NCI-H146 treated with DMSO at 0.1 percent for 48 hours (cell line): ENCODE data around the gene PPP1R37.
"Not testable (repeated sequence)": the region's sequence is repeated elsewhere in the genome, so short reads cannot be mapped to it uniquely, and the experiment has no call there.

Experiments used
- DNase-seq: peaks from one replicate; lab custom pipeline; 2025; ENCODE audit not compliant: unreplicated experiment; lab: John Stamatoyannopoulos, UW

Gene PPP1R37

DNA sequence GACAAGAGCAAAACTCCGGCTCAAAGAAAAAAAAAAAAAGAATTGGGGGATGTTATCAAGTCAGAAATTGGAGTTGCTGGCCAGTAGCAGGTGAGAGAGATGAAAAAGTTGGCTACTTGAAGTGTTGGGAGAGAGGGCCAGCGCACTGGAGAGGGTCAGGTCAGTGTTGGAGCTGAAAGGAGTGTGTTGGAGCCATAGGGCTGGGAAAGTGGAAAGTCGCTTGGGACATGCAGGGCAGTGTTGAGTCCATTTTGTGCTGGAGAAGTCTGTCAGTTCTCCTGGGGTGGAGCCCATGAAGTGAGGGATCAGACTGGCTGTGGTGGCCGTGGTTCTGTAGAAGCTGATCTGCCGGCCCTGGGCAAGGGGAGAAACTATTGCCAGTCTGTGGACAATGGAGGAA, 1.7 kb downstream of the PPP1R37 start:
- DNase-seq = no peak

DNA sequence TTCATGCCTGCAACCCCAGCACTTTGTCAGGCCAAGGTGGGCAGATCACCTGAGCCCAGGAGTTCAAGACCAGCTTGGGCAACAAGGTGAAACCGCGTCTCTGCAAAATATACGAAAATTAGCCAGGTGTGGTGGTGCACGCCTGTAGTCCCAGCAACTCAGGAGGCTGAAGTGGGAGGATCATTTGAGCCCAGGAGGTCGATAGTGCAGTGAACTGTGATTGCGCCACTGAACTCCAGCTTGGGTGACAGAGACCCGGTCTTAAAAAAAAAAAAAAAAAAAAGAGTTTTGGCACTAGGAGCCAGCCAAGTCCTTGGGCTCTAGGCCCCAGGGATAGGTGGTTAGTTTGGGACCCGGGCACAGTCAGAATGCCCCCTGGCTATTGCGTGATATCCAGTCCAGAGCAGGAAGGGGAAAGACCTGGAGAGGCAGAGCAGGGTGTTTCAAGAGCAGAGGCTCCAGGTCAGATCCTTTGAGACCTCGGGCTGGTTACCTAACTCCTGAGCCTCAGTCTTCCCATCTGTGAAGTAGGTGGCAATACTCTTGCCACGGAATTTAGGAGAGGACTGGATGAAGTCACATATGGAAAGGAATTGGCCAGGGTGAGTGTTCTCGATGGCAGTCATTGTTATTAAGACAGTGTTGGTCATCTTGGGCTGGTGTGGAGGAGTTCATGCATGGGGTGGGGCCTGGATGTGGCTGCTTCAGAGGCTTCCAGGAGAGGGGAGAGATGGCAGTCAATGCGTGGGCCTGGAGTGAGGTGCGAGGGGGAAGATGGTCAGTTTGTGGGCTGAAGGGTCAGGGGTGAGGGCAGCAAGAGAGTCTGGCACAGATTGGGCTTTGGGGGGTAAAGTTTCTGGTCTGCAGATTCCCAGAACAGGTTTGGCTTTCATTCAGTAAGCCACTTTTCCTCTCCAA, 2.8 kb downstream of the PPP1R37 start:
- no peak for DNase-seq

DNA sequence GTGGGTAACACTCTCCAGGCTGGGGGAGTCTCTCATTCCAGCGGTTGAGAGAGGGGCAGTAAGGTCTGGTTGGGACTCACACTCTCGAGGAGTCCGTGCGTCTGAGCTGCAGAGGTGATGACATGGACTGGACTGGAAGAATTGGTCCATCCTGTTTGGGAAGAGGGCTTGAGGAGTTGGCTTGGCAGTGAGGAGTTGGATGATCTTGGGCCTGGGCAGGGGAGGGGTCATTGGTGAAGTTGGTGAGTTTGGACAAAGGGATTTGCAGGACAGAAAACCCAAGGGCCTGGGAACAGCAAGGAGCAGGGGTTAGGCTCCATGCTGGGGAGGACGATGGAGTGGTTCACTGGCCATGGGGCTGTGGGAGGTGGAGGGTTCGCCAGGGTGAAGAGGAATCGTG, 3.7 kb downstream of the PPP1R37 start:
- no peak for DNase-seq

DNA sequence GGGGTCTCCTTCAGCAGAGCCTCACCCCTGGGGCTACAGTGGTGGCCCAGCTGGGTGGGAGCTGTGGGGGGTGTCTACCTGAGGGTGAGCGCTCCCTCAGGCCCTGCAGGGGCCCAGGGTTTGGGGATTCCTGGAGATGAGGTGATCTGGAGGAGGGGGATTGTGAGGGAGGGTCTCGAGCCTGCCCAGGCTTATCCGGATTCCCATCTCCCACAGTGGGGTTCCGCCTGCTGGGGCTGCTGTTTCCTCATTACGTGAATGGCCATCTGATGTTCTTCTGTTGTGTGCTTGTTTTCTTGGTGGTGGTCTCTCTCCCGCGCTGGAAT, 4.4 kb downstream of the PPP1R37 start:
- DNase-seq = no peak

DNA sequence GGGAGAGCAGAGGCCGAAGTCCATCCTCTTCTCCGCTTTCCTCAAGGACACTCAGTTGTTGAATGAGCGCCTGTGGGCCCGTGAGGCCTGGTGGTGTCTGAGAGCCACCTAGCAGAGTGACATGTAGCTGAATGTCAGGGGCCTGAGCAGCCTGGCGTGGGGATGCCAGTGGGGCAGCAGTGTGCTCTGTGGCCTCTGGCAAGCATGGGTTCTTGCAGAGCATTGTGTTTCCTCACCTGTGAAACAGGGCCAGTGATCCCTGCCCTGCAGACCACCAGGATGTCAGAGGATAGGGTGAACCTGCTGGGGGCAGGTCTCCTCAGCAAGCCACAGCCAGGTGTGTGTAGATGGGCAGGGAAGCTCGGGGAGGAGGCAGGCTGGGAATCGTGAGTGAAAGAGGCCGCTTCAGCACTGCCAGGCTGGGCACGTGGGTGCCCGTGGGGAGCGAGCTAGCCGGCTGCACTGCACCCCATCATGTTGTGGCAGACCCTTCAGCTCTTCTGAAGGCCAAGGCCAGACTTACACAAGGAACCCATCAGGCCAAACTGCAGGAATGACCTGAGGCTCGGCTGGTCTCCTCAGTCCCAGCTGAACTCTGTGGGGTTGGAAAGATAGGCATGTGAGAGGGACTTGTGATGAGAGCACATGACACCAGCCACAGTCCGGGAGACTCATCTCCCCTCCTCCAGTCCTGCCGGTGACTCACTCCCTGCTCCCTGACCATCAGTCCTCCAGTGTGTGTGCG, 5.0 kb downstream of the PPP1R37 start:
- no peak for DNase-seq

DNA sequence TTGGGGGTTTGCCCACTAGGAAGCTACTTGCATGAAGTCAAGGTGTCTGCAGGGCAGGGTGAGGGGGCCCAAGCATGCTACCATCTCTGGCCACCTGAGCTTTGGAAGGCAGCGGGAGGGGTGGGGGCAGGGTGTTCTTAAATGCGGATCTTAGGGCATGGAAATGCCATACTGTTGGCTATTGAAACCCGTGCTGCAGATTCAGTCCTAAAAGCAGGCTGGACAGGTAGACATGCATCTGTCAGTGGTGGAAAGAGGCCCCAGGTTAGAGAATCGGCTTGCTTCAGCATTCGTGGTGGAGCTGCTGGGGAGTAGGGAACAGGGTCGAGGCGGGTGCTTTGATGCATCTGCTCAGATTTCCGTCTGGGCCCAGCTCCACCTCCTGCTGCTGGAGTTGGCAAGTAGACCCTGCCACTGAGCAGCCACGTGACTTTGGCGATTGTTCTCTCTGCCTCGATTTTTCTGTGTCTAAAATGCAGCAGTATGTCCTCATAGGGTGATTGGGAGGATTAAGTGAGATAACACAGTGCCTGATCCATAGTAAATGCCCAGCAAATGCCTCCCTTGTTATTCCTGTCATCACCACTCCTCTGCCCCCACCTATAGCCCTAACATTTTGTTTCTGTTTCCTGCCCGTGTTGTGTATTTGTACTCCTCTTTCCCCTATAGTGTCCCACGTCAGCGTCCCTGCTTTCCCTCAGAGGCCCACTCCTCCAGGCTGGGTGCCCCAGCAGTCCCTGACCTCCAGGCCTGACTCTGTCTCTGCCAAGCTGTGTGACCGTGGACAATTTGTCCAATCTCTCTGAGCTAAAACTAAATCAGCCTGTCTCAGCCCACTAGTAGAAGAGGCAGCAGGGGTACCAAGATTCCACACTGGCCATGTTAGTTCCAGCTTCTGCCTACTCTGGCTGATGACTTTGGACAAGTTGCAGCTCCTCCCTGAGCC, 5.8 kb downstream of the PPP1R37 start:
- DNase-seq = no peak

DNA sequence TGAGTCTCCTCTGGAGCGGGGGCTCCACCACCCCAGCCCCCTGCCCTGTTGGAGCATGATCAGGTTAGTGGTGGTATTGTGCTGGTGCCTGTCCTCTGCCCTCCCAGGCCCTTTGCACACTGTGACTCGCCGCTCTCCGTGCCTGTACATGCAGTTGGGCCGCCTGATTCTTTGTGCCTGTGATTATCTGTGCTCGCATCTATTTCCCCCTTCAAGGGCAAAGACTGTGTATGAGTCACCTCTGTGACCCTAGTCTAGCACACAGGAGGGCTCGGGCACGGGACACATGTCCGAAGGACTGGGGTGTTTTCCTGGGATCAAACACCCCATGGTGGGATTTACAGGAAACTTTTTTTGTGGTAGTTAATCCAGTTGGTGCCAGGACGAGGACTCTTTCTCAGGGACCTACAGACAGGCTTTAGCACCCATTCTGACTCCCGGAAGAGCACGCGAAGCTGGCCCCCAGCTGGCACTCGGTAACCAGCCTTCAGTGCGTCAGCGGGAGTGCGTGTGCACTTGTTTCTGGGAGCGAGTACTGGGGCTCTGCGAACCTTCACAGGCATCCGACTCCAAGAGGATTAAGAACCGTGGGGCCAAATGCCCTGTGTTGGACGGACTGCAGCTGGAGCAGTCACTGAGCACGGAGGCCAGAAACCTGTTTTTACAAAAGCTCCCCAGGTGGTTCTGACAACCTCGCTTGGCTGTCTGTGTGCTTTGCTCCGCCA, 6.7 kb downstream of the PPP1R37 start:
- DNase-seq = no peak

DNA sequence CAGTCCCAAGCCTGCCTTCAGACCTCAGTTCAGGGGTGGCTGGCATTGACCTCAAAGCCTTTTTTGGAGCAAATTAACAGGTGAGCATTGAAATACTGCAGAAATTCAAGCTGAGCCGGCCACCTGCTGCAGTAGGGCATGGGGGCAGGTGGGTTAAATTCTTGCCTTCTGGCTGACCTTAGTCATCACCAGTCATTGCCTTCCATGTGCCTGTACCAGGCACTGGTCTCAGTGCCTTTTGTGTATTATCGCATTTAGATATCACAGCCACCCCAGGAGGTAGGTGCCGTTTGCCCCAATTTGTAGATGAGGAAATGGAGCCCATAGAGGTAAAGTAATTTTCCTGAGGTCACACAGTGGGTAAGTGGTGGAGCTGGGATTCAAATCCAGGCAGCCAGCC, 7.2 kb downstream of the PPP1R37 start:
- peak; percentile 90 for DNase-seq

DNA sequence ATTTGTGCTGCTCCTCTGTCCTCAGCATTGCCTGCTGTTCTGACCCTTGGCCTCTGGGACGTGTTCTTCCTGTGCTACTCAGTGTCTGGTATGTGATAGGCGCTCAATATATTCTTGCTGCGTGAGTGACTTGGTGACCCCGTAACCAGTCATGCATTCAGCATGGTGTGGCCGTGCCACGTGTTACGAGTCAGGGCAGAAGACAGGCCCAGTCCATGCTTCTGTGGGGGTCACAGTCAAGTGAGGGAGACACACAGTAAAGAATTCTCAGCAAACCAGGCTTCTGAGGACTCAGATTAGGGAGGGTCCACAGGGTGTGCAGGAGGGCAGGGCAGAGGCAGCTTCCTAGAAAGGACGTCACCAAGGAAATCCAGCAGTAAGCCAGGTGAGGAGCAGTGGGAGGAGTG, 7.9 kb downstream of the PPP1R37 start:
- DNase-seq = no peak

DNA sequence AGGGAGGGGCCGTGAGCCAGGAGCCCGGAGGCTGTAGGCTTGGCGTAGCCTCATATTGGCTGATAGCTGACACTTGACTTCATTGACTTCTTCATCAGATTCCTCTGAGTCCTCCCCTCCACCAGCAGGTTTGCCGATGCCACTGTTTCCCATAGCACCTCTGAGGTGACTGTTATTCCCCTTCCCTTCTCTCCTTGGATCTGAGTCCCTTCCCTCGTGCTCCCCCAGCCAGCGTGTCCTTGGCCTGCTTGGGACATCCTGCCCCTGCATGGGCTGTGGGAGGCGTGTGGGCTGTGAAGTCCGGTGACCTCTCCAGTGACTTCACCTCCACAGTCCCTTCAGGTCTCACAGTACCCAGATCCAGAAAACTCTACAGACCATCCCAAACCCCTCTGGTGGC, 8.8 kb downstream of the PPP1R37 start:
- no peak for DNase-seq

DNA sequence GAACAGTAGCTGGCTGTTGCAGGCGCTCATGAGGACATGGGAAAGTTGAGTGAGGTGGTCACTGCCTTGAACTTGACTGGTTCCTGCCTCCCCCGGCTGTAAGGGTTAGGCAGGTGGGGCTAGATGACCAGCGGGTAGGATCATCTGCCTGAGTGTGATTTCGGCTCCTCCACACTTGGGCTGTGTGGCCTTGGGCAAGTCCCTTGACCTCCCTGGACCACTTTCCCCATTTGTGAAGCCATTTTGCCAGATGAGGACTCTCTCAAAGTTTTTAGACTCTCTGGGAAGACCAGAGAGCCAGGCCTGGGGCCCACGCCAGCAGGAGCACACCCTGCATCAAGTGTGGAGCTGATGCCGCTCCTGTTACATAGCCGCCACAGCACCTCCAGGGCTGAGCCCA, 9.5 kb downstream of the PPP1R37 start:
- DNase-seq = no peak

DNA sequence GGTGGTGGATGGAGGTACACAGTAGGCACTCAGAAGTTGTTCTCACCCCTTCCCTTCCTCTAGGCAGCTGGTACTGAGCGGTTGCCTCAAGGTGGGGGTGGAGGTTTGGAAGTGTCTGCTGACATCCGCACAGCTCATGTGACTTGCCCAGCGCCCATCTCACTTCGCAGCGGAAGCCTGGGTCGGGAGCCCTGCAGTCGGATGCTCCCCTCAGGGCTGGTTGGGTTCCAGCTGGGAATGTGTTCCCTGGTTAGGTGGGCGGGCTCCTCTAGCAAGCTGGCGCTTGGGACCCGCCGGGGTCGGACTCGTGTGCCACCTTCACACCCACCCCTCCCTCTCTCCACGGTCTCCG, 10.2 kb downstream of the PPP1R37 start:
- no peak for DNase-seq

DNA sequence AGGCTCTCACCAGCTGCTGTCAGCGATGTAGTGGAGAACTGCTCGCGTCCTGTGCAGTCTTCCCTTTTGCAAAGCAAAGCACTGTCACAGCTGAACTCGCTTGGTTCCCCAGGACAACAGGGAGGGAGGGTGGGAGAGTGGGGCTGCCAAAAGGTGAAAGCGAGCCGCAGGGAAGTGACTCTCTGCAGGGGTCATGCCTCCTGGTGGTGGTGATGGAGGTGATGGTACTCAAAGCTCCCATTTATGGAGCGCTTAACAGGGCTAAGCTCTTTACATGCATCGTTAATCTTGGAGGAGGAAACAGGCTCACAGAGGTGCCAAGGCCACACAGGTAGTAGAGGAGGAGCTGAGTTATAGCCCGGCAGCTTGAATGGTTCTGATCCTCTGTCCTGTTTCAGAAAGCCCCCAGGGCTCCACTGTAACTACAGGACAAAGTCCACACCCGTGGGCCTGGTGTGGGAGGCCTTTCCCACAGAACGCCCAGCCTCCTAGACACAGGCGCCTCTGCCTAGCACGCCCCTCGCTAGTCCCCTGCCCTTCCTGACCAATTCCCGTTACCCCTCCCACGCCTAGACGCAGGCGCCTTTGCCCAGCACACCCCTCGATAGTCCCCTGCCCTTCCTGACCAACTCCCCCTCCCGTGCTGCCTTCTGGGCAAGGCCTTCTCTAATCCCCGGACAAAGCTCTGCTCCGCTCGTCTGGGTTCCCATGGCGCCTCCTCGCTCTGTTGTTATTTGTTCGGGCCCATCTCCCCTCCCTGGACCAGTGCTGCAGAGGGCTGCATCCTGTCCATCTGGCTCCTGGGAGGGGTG, 10.7 kb downstream of the PPP1R37 start:
- DNase-seq = peak; percentile 39

DNA sequence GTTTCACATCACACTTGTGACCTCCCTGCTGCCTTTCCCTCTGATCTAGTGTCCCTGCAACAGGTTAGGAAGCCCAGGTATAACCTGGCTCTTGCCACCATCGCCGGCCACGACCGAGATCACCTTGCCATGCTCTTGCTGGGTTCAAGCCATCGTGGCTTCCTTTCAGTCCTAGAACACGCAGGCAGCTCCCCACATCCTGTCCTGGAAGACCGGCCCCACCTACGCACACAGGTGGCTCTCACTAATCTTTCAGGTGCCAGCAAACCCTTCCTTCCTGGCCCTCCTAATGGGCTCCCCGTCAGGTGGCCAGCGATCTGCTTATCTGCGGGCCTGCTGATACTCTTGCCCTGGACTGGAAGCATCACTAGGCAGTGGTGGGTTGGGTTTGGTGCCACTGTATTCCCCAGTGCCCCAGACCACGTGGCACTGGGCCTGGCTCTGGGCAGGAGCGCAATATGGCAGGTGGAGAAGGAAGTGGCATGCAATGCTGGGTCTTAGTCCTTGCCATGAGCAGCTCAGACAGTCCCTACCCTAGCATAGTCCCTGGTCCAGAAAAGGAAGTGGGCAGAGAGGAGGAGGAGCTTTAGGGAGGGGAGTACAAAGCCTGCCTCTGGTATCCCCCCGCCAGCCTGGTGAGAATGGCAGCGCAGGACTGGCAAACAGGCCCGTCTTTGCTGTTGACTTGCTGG, 11.8 kb downstream of the PPP1R37 start:
- no peak for DNase-seq

DNA sequence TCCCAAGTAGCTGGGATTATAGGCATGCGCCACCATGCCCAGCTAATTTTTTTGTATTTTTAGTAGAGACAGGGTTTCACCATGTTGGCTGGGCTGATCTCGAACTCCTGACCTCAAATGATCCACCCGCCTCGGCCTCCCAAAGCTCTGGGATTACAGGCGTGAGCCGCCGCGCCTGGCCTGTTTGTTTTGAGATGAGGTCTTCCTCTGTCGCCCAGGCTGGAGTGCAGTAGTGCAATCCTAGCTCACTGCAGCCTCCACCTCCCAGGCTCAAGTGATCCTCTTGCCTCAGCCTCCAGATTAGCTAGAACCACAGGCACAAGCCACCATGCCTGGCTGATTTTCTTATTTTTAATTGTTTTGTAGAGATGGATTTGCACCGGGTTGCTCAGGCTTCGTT, 13.4 kb downstream of the PPP1R37 start:
- DNase-seq = not testable (repeated sequence)

DNA sequence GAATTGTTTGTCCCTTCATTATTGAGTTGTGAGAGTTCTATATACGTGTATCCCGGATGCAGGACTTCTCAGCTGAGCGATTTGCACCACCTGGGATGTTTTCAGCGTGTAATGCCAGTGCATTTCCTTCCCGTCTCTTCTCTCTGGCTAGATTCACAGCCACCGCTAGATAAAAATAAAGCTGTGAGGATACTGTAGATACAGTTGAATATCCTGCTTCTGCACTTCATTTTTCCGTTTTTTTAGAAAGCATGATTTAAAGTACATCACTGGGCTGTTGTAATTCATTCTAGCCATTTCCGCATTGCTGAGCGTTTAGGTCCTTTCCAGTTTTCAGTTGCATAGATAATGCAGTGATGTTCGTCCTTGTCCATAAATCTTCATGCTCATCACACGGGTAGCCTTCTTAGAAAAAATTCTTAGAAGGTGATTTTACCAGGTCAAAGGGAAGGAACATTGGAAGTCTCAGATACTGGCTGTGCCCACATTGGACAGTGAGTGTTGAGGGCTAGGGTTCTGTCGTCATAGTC, 14.7 kb downstream of the PPP1R37 start:
- DNase-seq = no peak

DNA sequence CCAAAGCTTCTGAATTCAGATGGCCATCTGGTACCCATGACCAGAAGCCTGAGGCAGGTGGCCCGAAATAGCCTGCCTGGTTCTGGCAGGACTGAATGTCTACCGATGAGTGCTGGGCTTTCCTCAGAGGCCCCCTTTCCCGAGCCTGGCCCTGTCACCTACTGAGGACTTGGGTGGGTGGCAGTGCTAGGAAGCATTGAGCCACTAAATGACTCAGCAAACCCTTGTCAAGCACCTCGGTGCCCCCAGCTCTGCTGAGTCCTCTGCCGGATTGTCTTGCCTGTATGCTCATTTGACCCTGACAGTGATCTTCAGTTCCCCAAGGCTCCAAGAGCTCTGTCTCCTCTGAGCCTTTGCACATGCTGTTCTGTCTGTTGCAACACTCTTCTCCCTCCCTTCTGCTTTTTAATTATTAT, 17.9 kb downstream of the PPP1R37 start:
- DNase-seq = no peak

DNA sequence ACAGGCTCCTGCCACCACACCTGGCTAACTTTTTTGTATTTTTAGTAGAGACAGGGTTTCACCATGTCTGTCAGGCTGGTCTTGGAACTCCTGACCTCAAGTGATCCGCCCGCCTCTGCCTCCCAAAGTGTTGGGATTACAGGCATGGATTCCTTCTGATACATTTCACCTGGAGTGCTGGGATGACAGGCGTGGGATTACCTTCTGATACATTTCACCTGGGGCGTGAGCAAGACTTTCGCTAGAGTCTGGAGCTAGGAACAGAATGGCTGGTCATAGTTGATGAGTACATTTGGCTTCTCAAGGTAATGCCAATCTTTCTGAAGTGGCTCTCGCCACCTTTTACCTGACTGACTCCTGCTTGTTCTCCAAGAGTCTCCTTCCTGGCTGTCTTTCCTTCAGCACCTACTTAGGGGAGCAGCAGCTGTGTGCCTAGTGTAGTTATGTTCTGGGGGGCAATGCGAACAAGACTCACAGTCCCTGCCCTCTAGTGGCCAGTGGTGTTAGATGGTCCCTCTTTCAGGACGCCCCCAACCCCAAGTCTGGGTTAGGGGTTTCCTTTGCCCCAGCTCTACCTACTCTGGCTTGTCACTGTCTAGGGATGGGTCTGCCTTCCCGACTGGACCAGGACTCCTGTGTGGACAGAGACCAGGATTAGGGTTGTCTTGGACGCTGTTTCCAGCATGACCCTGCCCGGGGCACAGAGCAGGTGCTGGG, 19.3 kb downstream of the PPP1R37 start:
- DNase-seq = no peak
